Peyer's patch (tissue), 4 donors: ENCODE data around the gene RPGR.

ENCODE experiments used
- POLR2A ChIP-seq, 2 donors: fragments of 450-650 bp; IDR thresholded peaks; one replicate each; pipeline ENCODE4 v1.5.1; 2017; ENCODE audit warnings: antibody characterized with exemption in 2 of 2, mild to moderate bottlenecking in 2 of 2, moderate library complexity in 2 of 2
- TF ChIP-seq, protein P1 (sequence below), 6 experiments: fragments of 450-650 bp in 4 of 6; fragments of 200-600 bp in 2 of 6; sonication (generic) in 1 of 6; IDR thresholded peaks; one replicate each; pipeline ENCODE4 v1.5.1; 2017 to 2019; ENCODE audit warnings: antibody characterized with exemption in 6 of 6, mild to moderate bottlenecking in 3 of 6, moderate library complexity in 1 of 6

DNA sequence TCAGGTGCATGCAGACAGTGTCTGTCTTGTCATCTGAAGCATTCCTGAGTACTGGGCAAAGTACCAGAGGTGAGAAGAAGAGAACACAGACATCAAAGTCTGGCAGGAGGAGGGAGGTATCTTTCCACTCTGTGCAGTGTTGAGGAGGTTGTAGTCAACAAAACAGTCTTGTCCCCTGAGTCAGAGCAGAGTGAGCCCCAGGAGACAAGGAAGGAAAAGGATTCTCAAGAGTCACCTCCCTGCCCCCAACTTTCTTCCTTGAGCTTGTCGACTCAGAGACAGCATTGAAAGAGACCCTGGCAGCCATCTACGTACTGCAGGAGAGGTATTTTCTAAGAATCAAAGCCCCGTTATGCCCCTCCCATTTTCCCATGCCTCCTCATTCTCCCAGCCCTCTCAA lies 102.2 kb downstream of the RPGR start:
- TF ChIP-seq, protein P1, sequence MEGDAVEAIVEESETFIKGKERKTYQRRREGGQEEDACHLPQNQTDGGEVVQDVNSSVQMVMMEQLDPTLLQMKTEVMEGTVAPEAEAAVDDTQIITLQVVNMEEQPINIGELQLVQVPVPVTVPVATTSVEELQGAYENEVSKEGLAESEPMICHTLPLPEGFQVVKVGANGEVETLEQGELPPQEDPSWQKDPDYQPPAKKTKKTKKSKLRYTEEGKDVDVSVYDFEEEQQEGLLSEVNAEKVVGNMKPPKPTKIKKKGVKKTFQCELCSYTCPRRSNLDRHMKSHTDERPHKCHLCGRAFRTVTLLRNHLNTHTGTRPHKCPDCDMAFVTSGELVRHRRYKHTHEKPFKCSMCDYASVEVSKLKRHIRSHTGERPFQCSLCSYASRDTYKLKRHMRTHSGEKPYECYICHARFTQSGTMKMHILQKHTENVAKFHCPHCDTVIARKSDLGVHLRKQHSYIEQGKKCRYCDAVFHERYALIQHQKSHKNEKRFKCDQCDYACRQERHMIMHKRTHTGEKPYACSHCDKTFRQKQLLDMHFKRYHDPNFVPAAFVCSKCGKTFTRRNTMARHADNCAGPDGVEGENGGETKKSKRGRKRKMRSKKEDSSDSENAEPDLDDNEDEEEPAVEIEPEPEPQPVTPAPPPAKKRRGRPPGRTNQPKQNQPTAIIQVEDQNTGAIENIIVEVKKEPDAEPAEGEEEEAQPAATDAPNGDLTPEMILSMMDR (IDR thresholded peaks at IDR 0.05), result no peak
- TF ChIP-seq POLR2A (IDR thresholded peaks at IDR 0.05), result no peak
